MCF 10A (cell line): ENCODE data around the gene GPRC5D. TPM values are rescaled to one million over a fixed set of nuclear protein-coding genes. Genes with fewer than 3 reads are reported as not detected.

Experiments
- BruUV-seq: library from RNA; stranded (reverse); fragments of 400-500 nt; replicated peaks from 2 replicates; lab custom pipeline; 2021; lab: Mats Ljungman, UMichigan
- CTCF ChIA-PET: fragments of 300-600 bp; sonication (Branson Sonifier 250); formaldehyde crosslinking; extraction: SDS; loops from one replicate; lab custom pipeline; 2021; ENCODE audit warnings: antibody characterized with exemption, inconsistent platforms; lab: Yijun Ruan, JAX
- POLR2A ChIA-PET: fragments of 300-600, 350-650 bp; sonication (Branson Sonifier 250); formaldehyde crosslinking; extraction: SDS; loops from one replicate; lab custom pipeline; 2020; ENCODE audit warnings: antibody characterized with exemption, inconsistent platforms; lab: Yijun Ruan, JAX
- DNase-seq: peaks from one replicate; pipeline ENCODE4 v3.0.0-alpha.2; 2018; ENCODE audit not compliant: unreplicated experiment
- H3K27ac Mint-ChIP-seq: one replicate; pipeline ENCODE4 v1.8.0; 2022; ENCODE audit warnings: mild to moderate bottlenecking, low read depth, mixed read lengths; ENCODE audit not compliant: unreplicated experiment
- H3K27me3 Mint-ChIP-seq: one replicate; pipeline ENCODE4 v1.8.0; 2022; ENCODE audit warnings: mixed read lengths; ENCODE audit not compliant: insufficient read depth, unreplicated experiment
- H3K36me3 Mint-ChIP-seq: one replicate; pipeline ENCODE4 v1.8.0; 2022; ENCODE audit warnings: mild to moderate bottlenecking, moderate library complexity, mixed read lengths; ENCODE audit not compliant: insufficient read depth, unreplicated experiment
- H3K4me1 Mint-ChIP-seq: one replicate; pipeline ENCODE4 v1.8.0; 2022; ENCODE audit warnings: mixed read lengths; ENCODE audit not compliant: insufficient read depth, unreplicated experiment
- H3K4me3 Mint-ChIP-seq: one replicate; pipeline ENCODE4 v1.8.0; 2022; ENCODE audit warnings: mild to moderate bottlenecking, moderate library complexity, mixed read lengths; ENCODE audit not compliant: unreplicated experiment
- H3K9me3 Mint-ChIP-seq: one replicate; pipeline ENCODE4 v1.8.0; 2022; ENCODE audit warnings: mixed read lengths; ENCODE audit not compliant: unreplicated experiment
- CTCF ChIP-seq: fragments of 200-600 bp; IDR thresholded peaks from one replicate; pipeline ENCODE4 v1.8.0; 2022; ENCODE audit warnings: antibody characterized with exemption, mild to moderate bottlenecking; ENCODE audit not compliant: unreplicated experiment
- intact Hi-C: fragments of 100-400 bp; cut with micrococcal nuclease; formaldehyde crosslinking; loops from 2 replicates; pipeline ENCODE4 v1.14.1; 2022
- total RNA-seq: library from RNA; stranded (reverse); gene quantifications from 2 replicates; pipeline ENCODE4 v1.2.3, GENCODE V29; 2022

The GPRC5D gene
- total RNA-seq, 1 experiment from 2014 or later = not detected

- Mint-ChIP-seq H3K4me3 (peak overlapping the region; percentile 75), H3K27ac (no peak overlapping the region), H3K36me3 (no peaks in the 10 kb centered on the region), H3K27me3 (no peaks in the 10 kb centered on the region), H3K4me1 (peaks cover 15% of the 10 kb centered on the region), H3K9me3 (no peaks in the 10 kb centered on the region)
- no peak for DNase-seq
- intact Hi-C loops = no loop called here
- no peak for TF ChIP-seq CTCF
- ChIA-PET POLR2A (interaction anchor here (0.5 to 1.2 kb wide), 5 partner anchors 30 to 731 kb away, joined by 3 read pairs; no protein-coding TSS in a partner anchor), CTCF (interaction anchor here (0.5 to 1.8 kb wide), 10 partner anchors 8 to 328 kb away, joined by 3 to 14 read pairs (median 4); no protein-coding TSS in a partner anchor)
- BruUV-seq = no TSS peak
Measured at GRCh38 chr12:12926571-12927071, 25.3 kb downstream of the GPRC5D start.

- Mint-ChIP-seq H3K4me1 (peaks cover 15% of the 10 kb centered on the region), H3K9me3 (no peaks in the 10 kb centered on the region), H3K27me3 (no peaks in the 10 kb centered on the region), H3K27ac (no peak overlapping the region), H3K36me3 (no peaks in the 10 kb centered on the region), H3K4me3 (no peak overlapping the region)
- CTCF ChIA-PET = interaction anchor here (0.7 to 1.7 kb wide), 3 partner anchors 89 to 132 kb away, joined by 3 to 5 read pairs (median 3); no protein-coding TSS in a partner anchor
- intact Hi-C loops = no loop called here
- no TSS peak for BruUV-seq
- no peak for DNase-seq
- no peak for TF ChIP-seq CTCF
- POLR2A ChIA-PET = interaction anchor here (1.2 kb wide), 1 partner anchor 74 kb away, joined by 3 read pairs; no protein-coding TSS in a partner anchor
Measured at GRCh38 chr12:12925388-12925787, 26.6 kb downstream of the GPRC5D start.

GRCh38 chr12:12924169-12924568, 27.8 kb downstream of the GPRC5D start:
- intact Hi-C loops = no loop called here
- H3K27ac Mint-ChIP-seq = peak overlapping the region; percentile 59
- BruUV-seq = no TSS peak
- peaks cover 4% of the 10 kb centered on the region for H3K36me3 Mint-ChIP-seq
- no peaks in the 10 kb centered on the region for H3K9me3 Mint-ChIP-seq
- POLR2A ChIA-PET = no interaction called here
- DNase-seq = no peak
- TF ChIP-seq CTCF = no peak
- no peak overlapping the region for H3K4me3 Mint-ChIP-seq
- H3K4me1 Mint-ChIP-seq = peaks cover 15% of the 10 kb centered on the region
- H3K27me3 Mint-ChIP-seq = no peaks in the 10 kb centered on the region
- CTCF ChIA-PET = interaction anchor here (0.7 to 1.2 kb wide), 4 partner anchors 8 to 288 kb away, joined by 3 to 5 read pairs (median 4); no protein-coding TSS in a partner anchor

- no peaks in the 10 kb centered on the region for H3K9me3 Mint-ChIP-seq
- CTCF ChIA-PET = no interaction called here
- no peak overlapping the region for H3K4me3 Mint-ChIP-seq
- no peak overlapping the region for H3K27ac Mint-ChIP-seq
- H3K4me1 Mint-ChIP-seq = peaks cover 15% of the 10 kb centered on the region
- DNase-seq = no peak
- intact Hi-C loops = no loop called here
- BruUV-seq = no TSS peak
- POLR2A ChIA-PET = no interaction called here
- H3K36me3 Mint-ChIP-seq = peaks cover 7% of the 10 kb centered on the region
- no peak for TF ChIP-seq CTCF
- H3K27me3 Mint-ChIP-seq = no peaks in the 10 kb centered on the region
Measured at GRCh38 chr12:12922978-12923377, 29.0 kb downstream of the GPRC5D start.
